Suprapubic skin (tissue), 4 donors: Measurements from ENCODE around the gene PLXNA2. TPM values are rescaled to one million over a fixed set of nuclear protein-coding genes. Genes with fewer than 3 reads are reported as not detected.

Experiments used
- DNase-seq, 2 donors: peaks; one replicate each; pipeline ENCODE4 v3.0.0-alpha.2; 2019; ENCODE audit warnings: low spot score in 2 of 2
- H3K27ac ChIP-seq: fragments of 200-600 bp; sonication (generic); one replicate; pipeline ENCODE4 v1.5.1; 2019
- H3K27me3 ChIP-seq: fragments of 200-600 bp; sonication (generic); one replicate; pipeline ENCODE4 v1.5.1; 2019
- H3K36me3 ChIP-seq: fragments of 200-600 bp; sonication (generic); one replicate; pipeline ENCODE4 v1.5.1; 2019
- H3K4me1 ChIP-seq: fragments of 200-600 bp; sonication (generic); one replicate; pipeline ENCODE4 v1.5.1; 2019
- H3K4me3 ChIP-seq: fragments of 200-600 bp; sonication (generic); one replicate; pipeline ENCODE4 v1.5.1; 2019; ENCODE audit warnings: mild to moderate bottlenecking
- H3K9me3 ChIP-seq: fragments of 200-600 bp; sonication (generic); one replicate; pipeline ENCODE4 v1.5.1; 2019
- CTCF ChIP-seq, 2 donors: fragments of 200-600 bp in 1 of 2; fragments of 450-650 bp in 1 of 2; sonication (generic) in 1 of 2; IDR thresholded peaks; one replicate each; pipeline ENCODE4 v1.5.1; 2016 to 2019; ENCODE audit warnings: antibody characterized with exemption in 2 of 2, mild to moderate bottlenecking in 1 of 2, moderate library complexity in 1 of 2
- EP300 ChIP-seq: sonication (generic); formaldehyde crosslinking; IDR thresholded peaks from one replicate; pipeline ENCODE4 v1.6.1; 2017; ENCODE audit warnings: antibody characterized with exemption
- POLR2A ChIP-seq, 2 donors: fragments of 450-650 bp; IDR thresholded peaks; one replicate each; pipeline ENCODE4 v1.6.1; 2017; ENCODE audit warnings: antibody characterized with exemption in 2 of 2, mild to moderate bottlenecking in 2 of 2, moderate library complexity in 2 of 2
- POLR2AphosphoS5 ChIP-seq, 3 donors: sonication (generic); formaldehyde crosslinking; IDR thresholded peaks; one replicate each; pipeline ENCODE4 v1.6.1; 2017; ENCODE audit warnings: antibody characterized with exemption in 3 of 3
- WGBS: methylation state at CpG from one replicate; pipeline ENCODE4 v1.1.5; 2018; 5-methylcytosine and 5-hydroxymethylcytosine counted together
- total RNA-seq, 4 donors: library from RNA; depleted of rRNA; stranded (reverse); fragments of >200 nt; gene quantifications; one replicate each; pipeline ENCODE4 v1.1.0, GENCODE V29; 2016

The PLXNA2 gene
- total RNA-seq, 4 donors from 2014 or later: 35.3 to 53.9 (median 45.7) TPM

- H3K4me3 ChIP-seq: no peak overlapping the region
- H3K27ac ChIP-seq: no peak overlapping the region
- no peaks in the 10 kb centered on the region for H3K27me3 ChIP-seq
- no peaks in the 10 kb centered on the region for H3K9me3 ChIP-seq
- WGBS: 69% methylated on average over 5 of the region's 5 CpGs
- no peak for DNase-seq
- TF ChIP-seq POLR2AphosphoS5 (IDR thresholded peaks at IDR 0.05): no peak
- no peak for TF ChIP-seq POLR2A (IDR thresholded peaks at IDR 0.05)
- TF ChIP-seq CTCF (IDR thresholded peaks at IDR 0.05): no peak
- TF ChIP-seq EP300: no peak
- H3K36me3 ChIP-seq: no peaks in the 10 kb centered on the region
- no peaks in the 10 kb centered on the region for H3K4me1 ChIP-seq
These were observed 270.2 kb downstream of the PLXNA2 start for GRCh38 chr1:207973898-207974568.

GRCh38 chr1:207972337-207972736 lies 271.8 kb downstream of the PLXNA2 start:
- Histone ChIP-seq H3K9me3 (no peaks in the 10 kb centered on the region), H3K4me3 (no peak overlapping the region), H3K36me3 (no peaks in the 10 kb centered on the region), H3K27me3 (no peaks in the 10 kb centered on the region), H3K27ac (no peak overlapping the region), H3K4me1 (no peaks in the 10 kb centered on the region)
- no peak for DNase-seq
- WGBS: 66% methylated on average over 5 of the region's 5 CpGs
- no peak for TF ChIP-seq POLR2AphosphoS5 (IDR thresholded peaks at IDR 0.05)
